GM12872 (cell line): ENCODE results near the gene WBP4.

Source experiments
- TF ChIP-seq, protein P1 (sequence below): IDR thresholded peaks from 3 replicates; pipeline ENCODE4 v1.5.1; 2011; ENCODE audit warnings: low read depth, mild to moderate bottlenecking, low read length, moderate library complexity; ENCODE audit not compliant: insufficient read depth

The WBP4 gene

DNA sequence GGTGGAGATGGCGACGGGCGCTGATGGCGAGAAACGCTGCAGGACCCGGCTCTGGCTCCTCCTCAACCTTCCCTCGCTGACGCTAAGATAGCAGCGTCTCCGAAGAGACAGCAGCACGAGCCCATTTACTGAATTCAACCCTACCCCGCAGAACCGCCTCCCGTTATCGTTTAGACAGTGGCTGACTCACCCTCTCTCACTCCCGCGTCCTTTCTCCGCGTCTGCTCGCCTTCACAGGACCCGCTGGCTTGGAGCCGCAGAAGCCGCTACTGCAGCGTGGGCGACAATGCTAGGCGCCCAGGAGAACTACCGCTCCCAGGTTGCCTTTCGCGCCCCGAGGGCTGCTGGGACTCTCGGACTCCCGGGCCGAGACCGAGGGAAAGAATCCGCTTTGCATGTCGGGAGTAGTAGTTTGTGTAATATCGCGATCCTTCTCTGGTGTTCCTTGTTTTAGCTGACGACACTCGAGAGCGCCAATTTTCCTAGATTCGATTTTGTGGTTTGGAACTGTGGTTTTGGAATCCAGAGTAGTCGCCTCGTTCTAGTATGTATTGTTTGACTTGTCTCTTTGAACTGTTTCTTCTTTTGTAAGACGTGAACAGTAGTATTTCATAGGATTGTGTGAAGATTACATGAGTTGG lies 71.3 kb downstream of the WBP4 start, which contains the start of gene KBTBD6:
Gene KBTBD6, minus strand, starts transcription at position 291 of the 641 bp plus-strand sequence. CDS start 291 bp downstream, outside the sequence.
- TF ChIP-seq, protein P1, sequence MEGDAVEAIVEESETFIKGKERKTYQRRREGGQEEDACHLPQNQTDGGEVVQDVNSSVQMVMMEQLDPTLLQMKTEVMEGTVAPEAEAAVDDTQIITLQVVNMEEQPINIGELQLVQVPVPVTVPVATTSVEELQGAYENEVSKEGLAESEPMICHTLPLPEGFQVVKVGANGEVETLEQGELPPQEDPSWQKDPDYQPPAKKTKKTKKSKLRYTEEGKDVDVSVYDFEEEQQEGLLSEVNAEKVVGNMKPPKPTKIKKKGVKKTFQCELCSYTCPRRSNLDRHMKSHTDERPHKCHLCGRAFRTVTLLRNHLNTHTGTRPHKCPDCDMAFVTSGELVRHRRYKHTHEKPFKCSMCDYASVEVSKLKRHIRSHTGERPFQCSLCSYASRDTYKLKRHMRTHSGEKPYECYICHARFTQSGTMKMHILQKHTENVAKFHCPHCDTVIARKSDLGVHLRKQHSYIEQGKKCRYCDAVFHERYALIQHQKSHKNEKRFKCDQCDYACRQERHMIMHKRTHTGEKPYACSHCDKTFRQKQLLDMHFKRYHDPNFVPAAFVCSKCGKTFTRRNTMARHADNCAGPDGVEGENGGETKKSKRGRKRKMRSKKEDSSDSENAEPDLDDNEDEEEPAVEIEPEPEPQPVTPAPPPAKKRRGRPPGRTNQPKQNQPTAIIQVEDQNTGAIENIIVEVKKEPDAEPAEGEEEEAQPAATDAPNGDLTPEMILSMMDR: no peak
